ENCODE data around the gene UMPS.
"Not testable (repeated sequence)": the region's sequence is repeated elsewhere in the genome, so short reads cannot be mapped to it uniquely, and the experiment has no call there.

Gene UMPS

DNA sequence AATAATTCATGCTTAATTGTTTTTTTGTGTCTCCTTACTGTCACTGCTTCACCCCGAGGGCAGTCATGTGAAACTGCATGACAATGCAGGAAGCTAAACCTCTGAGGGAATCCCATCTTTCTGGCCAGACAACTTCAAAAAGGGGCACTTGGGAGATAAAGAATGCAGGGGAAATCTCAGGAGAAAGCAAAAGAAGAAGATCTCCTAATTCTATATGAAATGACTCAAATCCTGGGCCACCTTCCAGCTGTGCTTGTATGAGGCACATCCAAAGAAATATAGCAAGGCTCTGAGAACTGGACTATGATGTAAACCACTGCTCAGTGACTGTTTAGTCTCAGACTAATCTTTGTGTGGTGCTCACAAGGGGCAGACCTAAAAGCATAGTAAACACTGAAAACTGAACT is 22.6 kb upstream of the UMPS start:
- DNase-seq: no peak

DNA sequence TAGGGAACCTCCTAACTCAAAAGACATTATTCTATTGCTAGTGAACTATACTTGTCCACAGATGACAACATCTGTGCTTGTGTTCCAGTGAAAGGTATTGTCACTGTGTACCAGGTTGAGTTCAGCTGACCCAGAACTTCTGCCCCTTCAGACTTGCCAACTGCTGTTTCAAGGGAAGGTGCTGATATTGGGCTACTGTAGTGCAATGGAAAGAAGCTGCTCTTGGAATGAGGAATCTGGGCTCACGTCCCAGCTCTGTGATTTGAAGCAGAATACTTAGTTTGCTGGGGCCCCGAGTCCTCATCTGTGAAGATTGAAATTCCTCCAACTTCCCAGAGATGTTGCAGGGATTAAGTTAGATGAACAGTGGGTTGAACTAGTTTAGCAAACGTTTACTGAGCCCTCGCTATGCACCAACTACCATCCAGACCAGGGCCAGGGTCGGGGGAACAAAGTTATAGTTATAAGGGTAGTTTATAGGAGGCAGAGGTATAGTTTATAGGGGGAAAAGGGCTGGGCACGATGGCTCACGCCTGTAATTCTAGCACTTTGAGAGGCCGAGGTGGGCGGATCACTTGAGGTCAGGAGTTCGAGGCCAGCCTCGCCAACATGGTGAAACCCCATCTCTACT is 15.9 kb upstream of the UMPS start:
- DNase-seq: no peak

DNA sequence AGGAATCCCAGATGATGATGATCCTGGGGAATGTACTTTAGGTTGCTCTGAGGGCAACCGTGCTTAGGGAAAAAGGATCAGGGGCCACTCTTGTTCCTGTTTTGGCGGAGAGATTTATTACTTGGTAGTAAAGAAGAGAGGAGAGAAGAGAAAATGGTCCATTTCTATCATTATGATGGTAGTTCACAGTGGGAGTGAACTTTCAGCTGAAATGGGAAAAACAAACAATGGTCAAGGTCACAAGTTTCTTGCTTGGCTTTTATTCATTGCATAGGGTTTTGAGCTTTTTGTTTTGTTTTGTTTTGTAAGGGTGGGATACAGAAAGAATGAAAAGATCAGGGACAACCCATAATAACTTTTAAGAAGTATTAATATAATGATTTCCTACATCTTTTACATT is 7.7 kb upstream of the UMPS start:
- no peak for DNase-seq

DNA sequence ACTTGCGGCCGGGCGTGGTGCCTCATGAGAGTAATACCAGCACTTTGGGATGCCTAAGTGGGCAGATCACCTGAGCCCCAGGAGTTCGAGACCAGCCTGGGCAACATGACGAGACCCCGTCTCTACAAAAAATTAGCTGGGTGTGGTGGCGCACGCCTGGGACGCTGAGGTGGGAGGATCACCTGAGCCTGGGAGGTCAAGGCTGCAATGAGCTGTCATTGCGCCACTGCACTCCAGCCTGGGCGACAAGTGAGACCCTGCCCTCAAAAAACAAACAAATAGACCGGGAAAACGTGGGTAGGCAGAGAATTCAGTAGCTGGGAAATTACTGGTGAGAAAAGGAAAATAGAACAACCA is 667 bp downstream of the UMPS start:
- DNase-seq: no peak

GRCh38 chr3:124731760-124732159 is 1.5 kb downstream of the UMPS start:
- peak; percentile 23 for DNase-seq

DNA sequence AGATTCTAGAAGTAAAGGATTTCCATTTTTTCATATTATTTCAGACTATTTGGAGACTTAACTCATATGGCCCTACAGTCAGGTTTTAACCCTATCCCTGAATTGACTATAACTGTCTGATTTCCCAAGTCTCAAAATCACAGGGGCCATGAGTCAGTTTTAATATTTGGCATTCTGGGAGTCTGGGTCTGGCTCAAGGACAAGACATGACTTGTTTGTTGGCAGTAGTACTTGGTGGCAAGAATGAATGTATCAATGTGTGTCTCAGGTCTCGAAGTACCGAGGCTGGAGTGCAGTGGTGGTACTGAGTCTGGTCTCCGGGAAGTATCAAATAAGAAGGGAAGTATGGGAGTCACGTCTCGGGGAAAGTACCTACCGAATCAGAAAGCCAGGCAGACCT is 10.8 kb downstream of the UMPS start:
- DNase-seq: no peak

DNA sequence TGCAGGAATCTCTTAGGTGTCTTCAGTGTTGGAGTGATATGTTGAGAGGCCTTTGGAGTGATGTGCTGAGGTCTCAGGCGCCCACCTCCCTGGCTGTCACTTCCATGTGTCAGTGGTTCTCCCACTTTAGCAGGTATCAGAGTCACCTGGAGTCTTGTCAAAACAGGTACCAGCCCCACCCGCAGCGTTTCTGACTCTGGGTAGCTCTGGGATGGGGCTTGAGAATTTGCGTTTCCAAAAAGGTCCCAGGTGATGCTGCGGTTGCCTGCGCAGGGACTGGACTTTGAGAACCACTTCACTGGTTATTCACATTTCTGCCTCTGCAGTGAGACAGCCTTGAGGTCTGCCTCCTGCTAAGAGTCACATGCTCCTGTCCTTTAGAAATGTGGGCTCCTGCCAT is 15.5 kb downstream of the UMPS start:
- no peak for DNase-seq

DNA sequence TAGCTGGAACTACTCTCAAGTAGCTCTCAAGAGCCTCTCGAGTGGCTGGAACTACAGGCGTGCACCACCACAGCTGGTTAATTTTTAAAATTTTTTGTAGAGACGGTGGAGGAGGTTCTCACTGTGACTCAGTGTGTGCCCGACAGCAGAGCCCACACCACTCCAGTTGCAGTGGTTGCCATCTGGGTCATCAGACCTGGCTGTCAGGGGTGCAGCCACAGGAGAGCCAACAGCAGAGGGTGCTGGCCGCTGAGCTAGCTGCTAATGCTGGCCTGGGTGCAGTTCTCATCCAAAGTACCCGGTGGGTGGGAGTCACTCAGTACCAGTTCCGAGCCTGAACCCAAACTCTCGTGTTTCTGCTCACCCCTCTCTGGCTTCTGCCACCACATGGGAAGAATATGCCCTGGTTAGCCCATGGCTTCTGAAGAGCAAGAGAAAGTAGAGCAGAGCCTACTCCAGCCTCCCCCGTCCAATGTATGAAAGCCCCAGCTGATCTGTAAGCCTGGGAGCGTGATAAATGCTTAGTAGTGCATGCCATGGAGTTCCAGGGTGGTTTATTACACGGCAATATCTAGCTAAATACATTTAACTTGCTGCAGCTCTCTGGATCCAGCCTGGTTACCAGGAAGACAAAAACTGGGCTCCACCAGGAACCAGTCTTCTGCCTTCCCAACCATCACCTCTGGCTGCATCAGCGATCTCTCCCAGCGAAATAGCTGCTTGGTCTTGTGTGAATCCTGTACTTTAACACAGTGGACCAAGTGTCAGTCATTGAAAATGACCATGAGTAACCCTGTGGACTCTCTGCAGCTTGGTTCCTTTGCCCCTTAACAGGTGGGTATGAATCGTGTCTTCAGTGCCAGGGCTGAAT is 17.1 kb downstream of the UMPS start:
- DNase-seq: no peak

- DNase-seq: no peak
These were observed 18.4 kb downstream of the UMPS start for GRCh38 chr3:124748560-124749198.

DNA sequence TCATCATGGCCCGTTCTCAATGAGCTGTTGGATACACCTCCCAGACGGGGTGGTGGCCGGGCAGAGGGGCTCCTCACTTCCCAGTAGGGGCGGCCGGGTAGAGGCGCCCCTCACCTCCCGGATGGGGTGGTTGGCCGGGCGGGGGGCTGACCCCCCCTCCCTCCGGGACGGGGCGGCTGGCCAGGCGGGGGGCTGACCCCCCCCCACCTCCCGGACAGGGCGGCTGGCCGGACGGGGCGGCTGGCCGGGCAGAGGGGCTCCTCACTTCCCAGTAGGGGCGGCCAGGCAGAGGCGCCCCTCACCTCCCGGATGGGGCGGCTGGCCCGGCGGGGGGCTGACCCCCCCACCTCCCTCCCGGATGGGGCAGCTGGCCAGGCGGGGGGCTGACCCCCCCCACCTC is 19.6 kb downstream of the UMPS start:
- DNase-seq: not testable (repeated sequence)

- DNase-seq: no peak
These were observed 21.2 kb downstream of the UMPS start for GRCh38 chr3:124751501-124751900.

GRCh38 chr3:124752051-124752450 is 21.8 kb downstream of the UMPS start:
- DNase-seq: no peak

DNA sequence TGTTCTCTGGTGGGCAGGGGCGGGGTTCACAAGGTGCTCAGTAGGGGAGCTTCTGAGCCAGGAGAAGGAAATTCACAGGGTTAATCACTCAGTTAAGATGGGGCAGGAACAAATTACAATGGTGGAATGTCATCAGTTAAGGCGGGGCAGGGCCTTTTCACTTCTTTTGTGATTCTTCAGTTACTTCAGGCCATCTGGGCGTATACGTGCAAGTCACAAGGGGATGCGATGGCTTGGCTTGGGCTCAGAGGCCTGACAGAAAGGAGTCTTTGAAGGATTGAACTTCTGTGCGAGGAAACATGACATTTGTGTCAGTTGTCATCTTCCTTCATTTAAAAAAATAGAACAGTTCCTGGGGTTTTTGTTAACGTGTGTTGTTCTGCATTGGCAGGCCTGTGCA is 27.7 kb downstream of the UMPS start:
- not testable (repeated sequence) for DNase-seq

DNA sequence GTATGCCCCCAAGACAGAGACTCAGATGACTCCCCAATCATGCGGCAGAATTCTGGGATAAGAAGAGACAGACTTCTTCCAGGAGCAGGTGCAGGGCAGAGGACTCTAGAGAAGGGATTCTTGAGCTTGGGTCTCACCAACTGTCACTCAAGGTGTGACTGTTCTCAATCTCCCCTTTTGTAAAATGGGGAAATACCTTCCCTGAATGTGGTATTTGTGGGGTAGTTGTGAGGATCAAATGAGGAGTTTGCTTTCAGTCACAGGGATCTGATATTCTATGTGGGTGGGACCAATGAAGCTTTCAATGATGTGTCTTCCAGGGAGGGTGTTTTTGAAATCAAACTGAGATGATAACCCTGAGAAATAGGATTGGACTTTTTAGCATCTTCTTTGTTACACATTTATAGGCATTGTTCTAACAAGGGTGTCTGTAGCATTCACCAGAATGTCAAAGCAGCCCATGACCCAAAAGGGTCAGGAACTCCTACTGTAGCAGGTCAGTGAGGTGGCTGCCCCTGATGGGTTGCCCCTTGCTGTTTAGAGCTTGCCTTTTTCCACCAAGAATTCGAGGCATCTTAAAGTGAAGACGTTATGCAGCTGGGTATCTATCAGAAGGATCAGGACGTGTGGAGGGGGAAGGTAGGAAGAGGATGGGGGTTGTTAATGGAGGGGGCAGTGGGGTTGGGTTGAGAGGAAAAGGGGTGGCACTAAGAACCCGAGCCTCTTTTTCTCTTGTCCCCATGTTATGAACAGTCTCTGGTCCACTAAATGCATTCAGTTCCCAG is 28.8 kb downstream of the UMPS start:
- no peak for DNase-seq

- DNase-seq: no peak
These were observed 29.6 kb downstream of the UMPS start for GRCh38 chr3:124759666-124760401.

- peak; percentile 10 for DNase-seq
These were observed 30.3 kb downstream of the UMPS start for GRCh38 chr3:124760601-124761000.

DNA sequence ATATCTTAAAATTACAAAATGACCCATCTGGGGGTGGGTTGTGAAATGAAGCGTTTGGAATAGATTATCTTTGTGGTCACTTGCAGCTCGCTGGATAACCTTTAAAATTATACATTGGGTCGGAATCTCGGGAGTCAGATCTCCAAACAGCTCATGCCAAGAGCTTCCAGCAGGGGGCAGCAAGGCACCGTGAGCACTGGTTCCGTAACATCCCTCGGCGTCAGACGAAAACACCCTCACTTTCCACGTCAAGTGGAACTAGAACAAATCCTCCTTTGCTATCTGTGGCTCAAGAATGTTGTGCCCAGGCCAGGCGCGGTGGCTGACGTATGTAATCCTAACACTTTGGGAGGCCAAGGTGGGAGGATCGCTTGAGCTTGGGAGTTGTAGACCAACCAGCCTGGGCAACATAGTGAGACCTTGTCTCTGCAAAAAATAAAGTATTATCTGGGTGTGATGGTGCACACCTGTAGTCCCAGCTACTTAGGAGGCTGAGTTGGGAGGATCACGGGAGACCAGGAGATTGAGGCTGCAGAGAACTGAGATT is 31.1 kb downstream of the UMPS start:
- DNase-seq: peak; percentile 64

GRCh38 chr3:124761935-124762660 is 31.8 kb downstream of the UMPS start:
- DNase-seq: no peak

DNA sequence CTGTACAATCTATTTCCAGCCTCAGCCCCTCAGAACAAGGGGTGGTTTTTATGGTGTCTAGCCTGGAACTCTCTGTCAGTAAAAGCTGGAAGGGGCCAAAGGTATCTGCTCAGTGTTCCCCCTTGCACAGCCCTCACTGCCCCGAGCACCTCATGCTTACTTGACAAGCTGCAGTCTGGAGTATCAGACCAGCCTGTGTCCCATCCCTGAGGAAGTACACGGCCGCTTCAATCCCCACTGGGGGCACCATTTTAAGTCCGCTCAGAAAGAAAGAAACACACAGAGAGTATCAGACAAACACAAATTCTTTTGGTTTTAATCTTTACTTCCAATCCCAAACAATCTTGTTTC is 32.4 kb downstream of the UMPS start:
- no peak for DNase-seq

GRCh38 chr3:124763206-124763605 is 33.0 kb downstream of the UMPS start:
- DNase-seq: no peak

DNA sequence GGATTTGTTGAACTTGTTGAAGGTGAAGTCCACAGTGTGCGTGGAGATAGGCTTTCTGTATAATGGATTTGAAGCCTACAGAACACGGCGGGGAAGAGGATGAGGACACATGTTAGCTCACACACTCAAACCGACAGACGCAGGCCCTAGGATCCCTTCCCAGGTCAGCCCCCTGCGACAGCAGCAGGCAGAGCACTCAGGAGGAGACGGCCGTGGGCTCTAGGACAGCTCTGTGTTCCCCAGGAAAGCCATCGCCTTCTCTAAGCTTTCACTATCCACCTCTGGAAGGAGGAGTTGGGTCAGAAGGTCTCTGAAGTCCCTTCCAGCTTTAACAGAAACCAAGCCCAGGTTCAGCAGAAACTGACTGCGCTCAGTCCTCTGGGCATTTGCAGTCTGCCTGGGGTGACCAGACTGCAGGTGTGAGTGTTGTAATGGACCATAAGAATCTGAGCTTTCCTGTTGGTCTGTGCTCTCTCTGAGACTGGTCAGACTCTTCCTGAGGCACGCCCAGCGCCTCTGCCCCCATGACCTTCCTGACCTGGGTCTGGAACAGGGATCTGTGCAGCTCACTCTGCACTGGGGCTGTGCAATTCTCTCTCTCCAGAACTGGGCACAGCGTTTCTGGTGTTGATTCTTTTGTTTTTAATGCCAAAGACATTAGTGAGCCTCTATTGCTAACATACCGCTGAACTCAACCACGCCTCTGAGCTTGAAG is 33.5 kb downstream of the UMPS start:
- DNase-seq: no peak
